Hematopoietic multipotent progenitor cell (in vitro differentiated cells): ENCODE data around the gene LTO1. TPM values are rescaled to one million over a fixed set of nuclear protein-coding genes. Genes with fewer than 3 reads are reported as not detected.

Source experiments
- DNase-seq, 3 donors: peaks; one replicate each; pipeline ENCODE4 v3.0.0-alpha.2; 2011 to 2015; ENCODE audit warnings: low read depth in 2 of 3, low spot score in 2 of 3
- total RNA-seq: library from RNA; depleted of rRNA; stranded (reverse); fragments of >200 nt; gene quantifications from one replicate; pipeline ENCODE4 v1.2.3, GENCODE V29; 2012

Gene LTO1
- total RNA-seq, 1 donor, result 23.2 TPM

GRCh38 chr11:69648679-69649575 lies 26.2 kb downstream of the LTO1 start:
- DNase-seq, result no peak

GRCh38 chr11:69647761-69648497 lies 27.2 kb downstream of the LTO1 start:
- DNase-seq, result no peak

GRCh38 chr11:69647390-69647748 lies 27.8 kb downstream of the LTO1 start:
- DNase-seq, result no peak

GRCh38 chr11:69646493-69647389 lies 28.4 kb downstream of the LTO1 start:
- DNase-seq, result no peak

GRCh38 chr11:69645801-69646492 lies 29.2 kb downstream of the LTO1 start:
- no peak for DNase-seq

- no peak for DNase-seq
Measured at GRCh38 chr11:69644962-69645675, 30.0 kb downstream of the LTO1 start.

- DNase-seq, result no peak
Measured at GRCh38 chr11:69644071-69644961, 30.8 kb downstream of the LTO1 start.

GRCh38 chr11:69643646-69644045 lies 31.5 kb downstream of the LTO1 start:
- no peak for DNase-seq

- DNase-seq, result peak; percentile 72 to 83 (median 73)
Measured at GRCh38 chr11:69642913-69643632, 32.1 kb downstream of the LTO1 start.

- DNase-seq, result peak in 2 of 3 donors; percentile 18 to 45
Measured at GRCh38 chr11:69642549-69642912, 32.6 kb downstream of the LTO1 start.

GRCh38 chr11:69641681-69642548 lies 33.2 kb downstream of the LTO1 start:
- DNase-seq, result no peak

GRCh38 chr11:69640995-69641581 lies 34.1 kb downstream of the LTO1 start, which contains the start of gene CCND1:
CCND1 (plus strand) TSS chr11:69641156; CDS start chr11:69641314, 158 bp downstream.
- DNase-seq, result peak; percentile 18 to 63 (median 62)

- DNase-seq, result no peak
Measured at GRCh38 chr11:69640260-69640994, 34.7 kb downstream of the LTO1 start.

- no peak for DNase-seq
Measured at GRCh38 chr11:69639831-69640230, 35.3 kb downstream of the LTO1 start.

- peak in 2 of 3 donors; percentile 70 to 76 for DNase-seq
Measured at GRCh38 chr11:69638941-69639681, 36.0 kb downstream of the LTO1 start.
